ENCODE results near the gene MAN2A1.
"Not testable (repeated sequence)": the region's sequence is repeated elsewhere in the genome, so short reads cannot be mapped to it uniquely, and the experiment has no call there.

MAN2A1 gene

DNA sequence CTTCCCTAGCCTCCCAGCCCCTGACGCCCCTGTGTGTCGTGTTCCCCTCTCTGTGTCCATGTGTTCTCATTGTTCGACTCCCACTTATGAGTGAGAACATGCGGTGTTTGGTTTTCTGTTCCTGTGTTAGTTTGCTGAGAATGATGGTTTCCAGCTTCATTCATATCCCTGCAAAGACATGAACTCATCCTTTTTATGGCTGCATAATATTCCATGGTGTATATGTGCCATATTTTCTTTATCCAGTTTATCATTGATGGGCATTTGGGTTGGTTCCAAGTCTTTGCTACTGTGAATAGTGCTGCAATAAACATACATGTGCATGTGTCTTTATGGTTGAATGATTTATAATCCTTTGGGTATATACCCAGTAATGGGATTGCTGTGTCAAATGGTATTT is 70.4 kb downstream of the MAN2A1 start:
- not testable (repeated sequence) for DNase-seq

DNA sequence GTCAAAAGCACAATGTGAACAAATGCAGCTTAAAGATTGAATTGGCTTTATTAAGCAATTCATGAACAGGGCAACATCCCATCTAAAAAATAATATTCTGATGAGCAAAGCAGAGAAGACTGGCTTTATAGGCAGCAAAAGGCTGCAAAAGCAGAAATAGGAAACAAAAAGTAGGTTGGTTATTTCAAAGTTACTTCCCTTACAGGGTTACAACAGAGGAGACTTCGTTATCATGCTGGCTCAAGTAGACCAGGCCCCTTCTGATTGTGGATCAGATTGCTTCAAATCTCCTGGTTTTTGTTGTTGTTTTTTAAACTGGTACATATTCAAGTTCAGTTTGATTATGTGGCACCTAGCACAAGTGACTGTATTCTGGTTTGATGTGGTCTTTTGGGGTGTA is 73.1 kb downstream of the MAN2A1 start:
- no peak for DNase-seq

DNA sequence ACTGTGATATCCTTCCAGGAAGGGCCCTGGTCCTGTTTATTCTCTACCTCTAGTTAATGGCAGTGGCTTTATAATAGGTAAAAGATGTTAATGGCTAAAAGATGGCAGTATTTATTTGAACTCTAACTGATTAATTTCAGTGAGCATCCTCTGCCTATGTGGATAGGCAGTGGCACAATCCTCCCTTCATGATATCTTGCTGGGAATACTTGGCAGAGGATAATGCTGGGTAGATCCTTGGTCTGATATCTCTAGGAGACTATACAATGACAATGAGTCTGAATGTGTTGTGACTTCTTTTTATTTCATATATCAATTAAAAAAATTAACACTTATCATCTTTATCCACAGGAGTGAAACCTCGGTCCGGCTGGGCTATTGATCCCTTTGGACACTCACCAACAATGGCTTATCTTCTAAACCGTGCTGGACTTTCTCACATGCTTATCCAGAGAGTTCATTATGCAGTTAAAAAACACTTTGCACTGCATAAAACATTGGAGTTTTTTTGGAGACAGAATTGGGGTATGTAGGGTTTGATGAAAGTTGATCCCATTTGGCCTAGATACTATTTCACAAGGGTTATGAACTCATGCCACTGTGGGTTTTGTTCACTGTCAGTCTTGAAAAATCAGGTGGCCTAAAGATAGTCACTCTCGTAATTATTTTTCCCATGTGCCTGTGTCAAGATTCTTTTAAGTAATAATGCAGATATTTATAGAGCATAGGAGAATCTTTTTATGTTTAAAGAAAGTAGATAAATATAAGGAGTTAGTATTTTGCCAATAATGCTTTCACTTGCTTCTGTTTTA is 77.7 kb downstream of the MAN2A1 start:
- no peak for DNase-seq

DNA sequence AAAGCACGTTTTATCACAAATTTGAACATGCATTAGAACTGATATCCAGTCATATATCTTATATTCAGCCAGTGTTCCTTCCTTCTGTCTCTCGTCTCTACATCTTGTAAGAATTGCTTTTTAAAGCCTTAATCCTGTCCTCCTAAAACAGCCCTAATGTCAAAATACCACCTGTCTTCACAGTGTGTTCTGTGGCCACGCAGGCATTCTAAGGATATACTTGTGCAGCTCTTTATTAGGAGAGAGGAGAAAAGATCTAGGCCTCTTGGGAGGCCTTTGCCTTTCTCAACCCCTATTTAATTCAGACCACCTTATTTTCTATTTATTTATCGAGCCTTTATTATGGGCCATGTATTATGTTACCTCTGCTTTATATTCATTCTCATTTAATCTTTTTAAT is 78.3 kb downstream of the MAN2A1 start:
- no peak for DNase-seq

DNA sequence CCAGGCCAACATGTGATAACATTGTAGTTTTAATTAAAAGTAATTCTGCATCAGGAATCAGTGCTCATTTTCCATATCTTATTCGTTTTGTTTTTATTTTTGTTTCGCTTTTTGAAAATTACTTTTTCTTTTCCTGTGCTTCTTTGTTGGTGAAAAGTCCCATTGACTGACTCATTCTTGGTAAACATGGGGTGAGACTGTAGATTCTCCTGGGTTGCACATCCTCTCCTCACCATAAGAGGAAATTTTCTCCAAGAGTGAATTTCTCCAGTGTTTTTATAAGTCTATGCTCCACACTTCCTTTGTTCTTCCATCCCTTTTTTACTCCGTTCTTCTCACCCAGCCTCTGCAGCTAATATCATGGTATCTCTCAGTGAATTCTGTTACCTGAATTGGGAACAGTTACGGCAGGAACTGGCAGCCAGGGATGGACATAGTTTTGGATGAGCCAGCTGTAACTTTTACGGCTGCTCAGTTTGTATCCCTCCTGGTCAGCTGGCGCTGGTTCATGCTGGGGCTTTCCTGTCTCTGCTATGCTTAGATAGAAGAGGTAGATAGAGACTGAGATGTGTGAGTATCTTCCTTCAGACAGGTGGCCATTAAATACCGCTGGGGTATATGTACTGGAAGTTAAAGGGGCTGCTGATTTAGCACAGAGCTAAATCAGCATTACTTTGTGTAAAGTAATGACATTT is 80.0 kb downstream of the MAN2A1 start:
- DNase-seq: no peak

DNA sequence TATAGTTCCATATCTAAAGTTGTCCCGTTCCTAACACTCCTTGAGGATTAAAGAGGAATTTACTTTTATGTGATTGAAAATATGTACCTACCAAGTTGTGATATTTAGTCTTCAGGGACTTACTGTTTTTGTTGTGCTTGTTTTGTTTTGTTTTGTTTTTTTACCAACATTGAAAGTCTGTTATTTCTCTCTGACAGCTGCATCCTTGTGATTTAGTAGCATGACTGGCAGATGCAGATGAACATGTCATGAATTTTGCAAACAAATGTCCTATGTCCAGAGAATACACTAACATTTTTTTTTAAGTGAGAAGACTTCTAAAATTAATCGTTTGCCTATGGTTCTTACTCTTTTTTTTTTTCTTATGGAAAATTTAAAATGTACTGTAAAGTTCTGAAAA is 85.4 kb downstream of the MAN2A1 start:
- no peak for DNase-seq

DNA sequence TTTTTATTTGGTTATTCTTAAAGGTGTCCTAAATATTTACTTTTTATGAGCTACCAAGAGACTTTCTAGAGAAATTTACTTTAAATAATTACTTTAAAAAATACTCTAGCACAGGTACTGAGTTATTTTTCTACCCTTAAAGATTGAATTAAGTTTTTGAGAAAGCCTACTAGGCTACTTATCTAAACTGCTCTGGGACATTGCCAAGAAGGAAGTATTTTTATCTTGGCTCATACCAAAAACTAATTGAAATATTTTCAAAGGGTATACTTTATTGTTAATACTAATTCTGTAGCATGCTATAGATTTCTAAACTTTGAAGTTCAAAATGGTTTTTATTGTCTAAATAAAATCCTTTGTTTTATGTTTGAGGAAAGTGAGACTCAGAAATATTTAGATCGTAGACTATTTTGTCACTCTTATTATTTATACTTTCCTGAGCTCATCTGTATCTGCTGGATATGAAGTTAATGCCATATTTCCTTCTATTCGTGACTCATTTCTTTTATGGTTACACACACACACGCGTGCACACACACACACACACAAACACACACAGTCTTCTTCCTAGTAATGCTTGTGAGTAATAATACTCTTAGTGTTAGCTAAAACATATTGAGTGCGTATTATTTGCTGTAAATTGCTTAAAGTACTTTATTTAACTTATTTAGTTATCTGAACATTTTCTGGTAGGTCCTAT is 89.5 kb downstream of the MAN2A1 start:
- DNase-seq: no peak

DNA sequence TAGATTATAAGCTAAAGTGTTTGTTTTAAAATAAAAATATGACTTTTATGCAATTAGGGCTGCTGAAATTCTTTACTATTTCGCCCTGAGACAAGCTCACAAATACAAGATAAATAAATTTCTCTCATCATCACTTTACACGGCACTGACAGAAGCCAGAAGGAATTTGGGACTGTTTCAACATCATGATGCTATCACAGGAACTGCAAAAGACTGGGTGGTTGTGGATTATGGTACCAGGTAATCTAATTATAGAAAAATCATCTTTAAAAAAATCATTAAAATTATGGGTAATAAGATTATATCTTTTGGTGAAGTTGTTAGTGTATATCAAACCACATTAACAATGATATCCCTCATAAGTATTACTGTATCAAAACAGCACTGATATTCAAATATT is 95.0 kb downstream of the MAN2A1 start:
- DNase-seq: no peak

DNA sequence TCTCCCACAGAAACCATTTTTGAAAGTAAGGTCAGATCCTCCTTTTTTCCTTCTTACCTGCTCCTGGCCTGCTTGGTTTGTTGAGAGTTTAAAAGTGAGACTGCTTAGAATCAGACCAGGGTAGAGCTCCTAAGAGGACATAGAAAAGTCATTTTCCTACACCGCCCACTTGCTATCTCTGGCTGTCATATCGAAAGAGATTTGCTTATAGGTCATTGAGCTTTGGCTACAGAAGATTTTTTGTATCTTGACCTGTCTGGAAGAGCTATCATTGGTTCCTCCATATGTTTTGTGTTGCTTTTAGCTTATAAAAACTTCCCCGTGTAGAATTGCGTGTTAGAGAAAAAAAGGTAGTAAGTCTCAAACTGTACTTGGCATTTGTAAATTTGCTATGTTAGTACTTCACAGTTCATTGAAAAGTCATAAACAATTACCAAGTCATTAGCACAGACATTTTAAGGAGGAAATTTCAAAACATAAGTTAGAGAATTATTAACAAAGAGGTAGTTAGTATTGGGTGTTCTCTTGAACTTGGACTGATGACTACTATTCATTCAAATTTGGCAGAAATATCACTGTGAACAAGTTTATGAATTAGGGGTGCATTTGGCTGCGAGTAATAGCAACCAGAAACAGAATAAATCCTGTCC is 96.6 kb downstream of the MAN2A1 start:
- no peak for DNase-seq

DNA sequence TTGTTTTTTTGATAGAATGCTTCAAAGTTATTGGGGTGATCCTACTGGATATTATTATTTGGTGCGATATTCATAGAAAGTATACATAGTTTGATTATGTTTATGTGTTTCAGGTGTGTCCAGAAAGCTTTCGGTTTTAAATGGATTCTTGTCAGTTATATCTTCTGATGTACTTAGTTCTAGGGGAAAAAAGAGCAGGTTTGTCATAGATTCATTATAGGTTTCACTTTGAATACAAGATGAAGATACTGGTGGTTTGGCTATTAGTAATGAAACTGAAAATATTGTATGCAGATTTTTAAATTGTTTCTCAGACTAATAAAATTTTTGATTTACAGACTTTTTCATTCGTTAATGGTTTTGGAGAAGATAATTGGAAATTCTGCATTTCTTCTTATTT is 98.9 kb downstream of the MAN2A1 start:
- no peak for DNase-seq

DNA sequence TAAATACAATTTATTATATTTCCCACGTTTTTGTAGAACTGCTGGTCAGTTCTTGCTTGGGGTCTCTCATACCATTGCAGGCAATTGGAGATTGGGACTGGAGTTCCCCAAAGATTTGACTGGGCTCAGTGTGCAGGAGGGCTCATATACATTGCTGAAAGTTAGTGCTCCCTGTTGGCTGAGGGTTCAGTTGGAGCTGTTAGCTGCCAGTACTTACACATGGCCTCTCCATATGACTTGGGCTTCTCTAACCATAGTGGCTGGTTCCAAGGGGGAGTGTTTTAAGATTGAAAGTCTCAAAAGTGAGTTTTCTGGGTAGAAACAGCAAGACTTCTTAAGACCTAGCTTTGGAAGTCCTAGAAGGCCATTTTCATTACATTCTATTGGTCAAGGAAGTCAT is 102.9 kb downstream of the MAN2A1 start:
- no peak for DNase-seq

DNA sequence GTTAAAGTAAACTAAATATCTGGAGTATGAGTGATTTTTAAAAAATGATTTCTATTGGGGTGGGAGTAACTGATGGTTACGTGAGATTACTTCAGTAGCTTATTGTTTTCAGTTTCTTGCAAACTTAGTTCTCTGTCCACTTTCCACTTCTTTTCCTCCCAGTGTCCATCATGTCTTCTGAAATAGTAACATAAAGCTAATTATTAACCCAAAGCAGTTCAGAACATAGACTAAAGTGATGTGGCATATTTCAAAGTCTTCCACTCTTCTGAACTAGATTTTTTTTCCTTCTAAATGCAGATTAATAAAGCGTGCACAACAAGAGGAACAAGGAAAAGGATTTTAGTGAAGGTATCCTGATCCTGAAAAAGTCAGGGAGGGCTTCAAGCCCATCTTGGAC is 114.1 kb downstream of the MAN2A1 start:
- no peak for DNase-seq

DNA sequence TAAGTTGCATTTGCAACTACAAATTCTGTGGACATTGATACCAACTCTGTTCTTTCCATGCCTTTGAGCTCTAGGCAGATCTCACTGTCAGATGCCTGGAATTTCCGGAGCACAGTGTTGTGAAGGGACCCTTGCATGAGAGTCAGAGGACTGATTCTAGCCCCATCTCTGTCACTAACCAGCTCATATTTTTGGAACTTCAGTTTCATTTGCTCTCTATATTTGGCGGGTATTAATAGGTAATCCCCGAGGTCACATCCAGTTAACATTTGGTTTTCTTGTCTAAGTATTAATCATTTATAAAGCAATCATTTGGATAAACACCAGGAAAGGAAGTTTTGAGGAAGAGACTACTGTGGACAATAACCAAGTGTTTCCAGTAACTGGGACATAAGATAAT is 115.7 kb downstream of the MAN2A1 start:
- DNase-seq: no peak

DNA sequence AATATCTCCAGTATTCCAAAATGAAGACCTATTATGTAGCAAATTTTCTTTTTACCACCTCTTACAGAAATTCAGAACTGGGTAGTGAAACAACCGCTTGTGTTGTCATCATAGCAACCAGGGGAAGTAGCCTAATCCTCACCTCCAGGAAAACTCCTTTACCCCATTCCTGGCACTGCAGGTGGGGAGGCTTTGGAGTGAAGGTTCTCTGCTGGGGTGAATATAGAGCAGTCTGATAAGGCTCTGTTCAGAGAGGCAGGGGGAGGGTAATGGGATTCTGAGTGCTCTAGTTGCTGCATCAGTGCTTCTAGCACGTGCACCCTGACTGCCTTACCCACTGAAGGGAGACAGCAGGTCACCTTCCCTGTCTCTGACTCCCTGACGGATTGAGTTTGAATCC is 116.2 kb downstream of the MAN2A1 start:
- no peak for DNase-seq

DNA sequence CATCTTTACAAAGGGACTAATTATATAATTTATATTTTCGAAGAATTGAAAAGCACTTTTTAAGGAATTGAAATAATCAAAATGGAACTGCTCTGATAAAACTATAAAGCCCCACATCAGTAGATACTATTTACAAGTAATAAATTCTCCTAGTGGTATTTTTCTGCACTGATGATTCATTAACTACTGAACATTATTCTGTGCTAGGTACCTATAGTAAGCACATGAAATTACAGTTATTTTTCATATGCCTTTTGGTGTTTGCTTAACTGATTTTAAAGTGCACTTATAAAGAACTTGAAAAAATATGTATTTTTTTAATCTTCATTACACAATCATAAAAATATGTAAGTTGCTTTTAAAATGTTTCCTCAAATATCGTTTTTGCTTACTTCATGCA is 123.0 kb downstream of the MAN2A1 start:
- no peak for DNase-seq

DNA sequence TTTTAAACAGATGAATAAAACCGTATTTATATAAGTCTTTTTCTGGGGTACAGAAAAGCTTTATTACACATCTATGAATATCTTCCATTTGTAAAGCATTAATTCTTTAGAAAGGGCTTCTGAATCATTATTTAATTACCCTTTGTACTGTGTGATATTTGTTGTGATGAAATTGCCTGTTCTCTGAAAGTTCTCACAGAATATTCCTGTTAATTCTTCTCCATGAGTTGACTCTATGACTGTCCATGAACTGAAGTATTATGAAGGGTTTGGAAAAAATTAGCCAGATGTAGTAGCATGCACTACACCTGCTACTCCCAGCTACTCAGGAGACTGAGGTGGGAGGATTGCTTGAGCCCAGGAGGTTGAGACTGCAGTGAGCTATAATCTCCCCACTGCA is 127.0 kb downstream of the MAN2A1 start:
- no peak for DNase-seq

DNA sequence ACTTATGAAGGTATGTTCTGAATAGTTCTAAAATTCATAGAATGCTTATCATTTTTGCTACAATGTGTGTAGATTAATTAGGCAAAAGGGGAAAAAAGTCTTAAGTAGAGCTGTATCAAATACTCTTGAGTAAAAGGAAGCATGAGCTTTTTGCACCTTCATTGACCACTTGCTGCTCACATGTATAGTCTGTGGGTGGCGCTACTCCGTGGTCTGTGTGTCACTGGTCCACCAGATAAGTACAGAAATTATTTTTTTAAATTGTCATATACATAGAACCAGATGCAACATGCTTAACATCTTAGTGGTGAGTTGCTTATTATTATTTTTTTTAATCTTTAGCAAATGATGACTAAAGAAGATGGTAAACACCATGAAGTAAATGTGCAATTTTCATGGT is 130.2 kb downstream of the MAN2A1 start:
- no peak for DNase-seq

DNA sequence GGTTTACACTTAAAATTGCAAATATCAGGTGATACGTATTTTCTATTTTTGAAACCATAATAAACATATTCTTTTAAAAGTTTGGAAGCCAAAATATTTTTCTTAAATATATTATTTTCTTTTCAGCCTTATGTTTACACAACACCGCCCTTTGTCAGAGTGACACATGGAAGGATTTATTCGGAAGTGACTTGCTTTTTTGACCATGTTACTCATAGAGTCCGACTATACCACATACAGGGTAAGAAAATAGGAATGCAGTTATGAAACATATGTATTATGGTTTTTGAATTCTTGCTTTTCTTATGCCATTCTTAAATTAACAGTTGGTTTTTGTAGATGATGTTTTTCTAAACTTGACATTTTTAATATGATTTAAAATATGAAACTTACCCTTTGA is 133.9 kb downstream of the MAN2A1 start:
- DNase-seq: no peak

DNA sequence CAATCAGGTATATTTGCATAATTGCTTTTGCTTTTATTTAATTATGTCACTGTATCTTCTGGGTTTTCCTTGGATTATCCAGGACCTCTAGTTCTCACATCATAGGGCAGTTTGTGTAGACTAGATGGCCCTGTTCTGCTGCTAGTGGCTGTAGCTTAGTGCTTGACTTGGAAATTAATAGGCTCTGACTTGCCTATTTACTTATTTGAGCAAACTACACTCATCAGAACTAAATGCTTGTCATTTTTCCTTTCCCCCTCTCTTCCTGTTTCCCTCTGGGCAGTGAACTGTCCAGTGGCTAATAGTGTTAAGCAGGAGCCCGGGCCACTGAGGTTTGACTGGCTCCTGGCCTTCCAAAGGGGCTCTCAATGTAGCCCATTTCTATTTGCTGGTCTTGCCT is 135.7 kb downstream of the MAN2A1 start:
- DNase-seq: no peak

DNA sequence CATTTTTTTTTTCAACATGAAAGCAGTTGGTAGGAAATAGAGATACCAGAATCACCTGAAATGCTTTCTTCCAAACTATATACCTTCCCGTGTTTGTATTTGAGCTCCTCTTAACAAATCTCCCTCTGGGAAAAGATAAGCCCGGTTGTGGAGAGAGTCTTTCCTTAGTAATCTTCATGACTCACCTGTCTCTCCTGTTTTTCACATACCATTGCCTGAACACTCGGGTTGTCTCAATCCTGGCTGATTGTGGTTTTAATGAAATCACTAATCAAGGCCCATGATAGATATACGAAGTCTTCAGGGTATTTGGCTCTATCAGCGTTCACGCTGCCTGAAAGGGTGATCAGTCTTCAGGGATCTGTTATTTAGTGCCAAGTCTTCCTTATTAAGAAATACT is 136.7 kb downstream of the MAN2A1 start:
- DNase-seq: no peak

DNA sequence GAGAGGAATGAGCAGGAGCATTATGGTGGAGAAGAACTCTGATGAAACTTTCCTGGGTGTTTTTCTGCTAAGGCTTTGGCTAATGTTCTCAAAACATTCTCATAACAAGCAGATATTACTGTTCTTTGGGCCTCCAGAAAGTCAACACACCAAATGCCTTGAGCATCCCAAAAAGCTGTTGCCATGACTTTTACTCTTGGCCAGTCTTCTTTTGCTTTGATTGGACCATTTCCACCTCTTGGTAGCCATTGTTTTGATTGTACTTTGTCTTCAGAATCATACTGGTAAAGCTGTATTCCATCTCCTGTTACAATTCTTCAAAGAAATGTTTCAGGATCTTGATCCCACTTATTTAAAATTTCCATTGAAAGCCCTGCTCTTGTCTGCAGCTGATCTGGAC is 139.6 kb downstream of the MAN2A1 start:
- no peak for DNase-seq

DNA sequence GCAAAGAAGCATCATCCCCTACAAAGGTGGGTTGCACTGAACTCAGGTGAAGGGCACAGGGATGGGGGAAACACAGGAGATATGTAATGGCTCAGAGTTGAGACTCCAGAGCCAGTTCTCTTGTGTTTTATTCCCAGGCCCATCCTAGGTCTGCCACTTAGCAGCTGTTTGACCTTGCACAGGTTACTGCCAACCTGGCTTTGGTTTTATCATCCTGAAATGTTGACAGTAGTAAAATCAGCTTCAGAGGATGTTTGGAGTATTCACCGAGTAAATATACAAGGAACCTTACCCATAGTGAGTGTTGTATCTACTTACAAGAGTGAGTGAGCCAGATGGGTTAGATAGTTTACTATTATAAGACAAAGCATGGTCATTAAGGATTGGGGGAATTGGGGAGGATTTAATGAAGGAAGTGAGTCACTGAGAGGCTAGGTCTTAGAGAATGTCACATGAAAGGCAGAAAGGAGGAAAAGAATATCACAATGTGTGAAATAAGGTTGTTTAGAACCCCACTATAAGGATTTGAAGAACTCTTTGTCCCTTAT is 141.3 kb downstream of the MAN2A1 start:
- no peak for DNase-seq

All from NCI-H2081 treated with DMSO at 0.1 percent for 48 hours (cell line).